ENCODE measurements around the gene SNX32.

Gene SNX32

GRCh38 chr11:65857500-65857852 is 23.7 kb downstream of the SNX32 start:
- no peak for DNase-seq (ENCODE audit: low spot score)

GRCh38 chr11:65857853-65858680 is 24.3 kb downstream of the SNX32 start, which contains the start of gene CFL1:
Gene CFL1 (minus strand): TSS chr11:65858180. CDS start chr11:65858099, 81 bp downstream.
- peak; percentile 95 for DNase-seq (ENCODE audit: low spot score)

GRCh38 chr11:65858681-65859087 is 24.9 kb downstream of the SNX32 start:
- DNase-seq (ENCODE audit: low spot score): peak; percentile 84

- peak; percentile 98 for DNase-seq (ENCODE audit: low spot score)
These were observed 25.5 kb downstream of the SNX32 start for GRCh38 chr11:65859095-65859811.

- DNase-seq (ENCODE audit: low spot score): no peak
These were observed 26.1 kb downstream of the SNX32 start for GRCh38 chr11:65859812-65860277.

- DNase-seq (ENCODE audit: low spot score): peak; percentile 93
These were observed 26.8 kb downstream of the SNX32 start, which contains the start of gene MUS81 for GRCh38 chr11:65860278-65861164. Gene MUS81 (plus strand): TSS chr11:65860433. CDS start chr11:65860754, 321 bp downstream.

- DNase-seq (ENCODE audit: low spot score): no peak
These were observed 27.4 kb downstream of the SNX32 start for GRCh38 chr11:65861165-65861505.

GRCh38 chr11:65861533-65862183 is 27.9 kb downstream of the SNX32 start:
- no peak for DNase-seq (ENCODE audit: low spot score)

- no peak for DNase-seq (ENCODE audit: low spot score)
These were observed 28.5 kb downstream of the SNX32 start for GRCh38 chr11:65862191-65862735.

GRCh38 chr11:65862941-65863888 is 29.5 kb downstream of the SNX32 start:
- DNase-seq (ENCODE audit: low spot score): no peak

GRCh38 chr11:65863889-65864705 is 30.3 kb downstream of the SNX32 start:
- DNase-seq (ENCODE audit: low spot score): no peak

- DNase-seq (ENCODE audit: low spot score): no peak
These were observed 31.1 kb downstream of the SNX32 start for GRCh38 chr11:65864706-65865471.

GRCh38 chr11:65865550-65866172 is 31.9 kb downstream of the SNX32 start:
- no peak for DNase-seq (ENCODE audit: low spot score)

- DNase-seq (ENCODE audit: low spot score): no peak
These were observed 32.9 kb downstream of the SNX32 start for GRCh38 chr11:65866509-65867283.

GRCh38 chr11:65867284-65868071 is 33.7 kb downstream of the SNX32 start:
- DNase-seq (ENCODE audit: low spot score): no peak

- no peak for DNase-seq (ENCODE audit: low spot score)
These were observed 34.4 kb downstream of the SNX32 start for GRCh38 chr11:65868076-65868667.

All from pons (tissue), 1 donor.